Activated T-helper 1 cell treated with anti-CD3 and anti-CD28 coated beads, Interleukin-2, amount 50 U/mL, for 16 hours (primary cell): ENCODE measurements around the gene PSMC3.

Experiments
- DNase-seq, 2 donors: peaks; one replicate each; pipeline ENCODE4 v3.0.0-alpha.2; 2020; ENCODE audit warnings: low read depth in 1 of 2, low spot score in 1 of 2

Gene PSMC3

GRCh38 chr11:47426062-47426956 is at the start of gene PSMC3:
Gene PSMC3 (minus strand): TSS chr11:47426439. CDS start chr11:47426279, 160 bp downstream.
- DNase-seq, result peak; percentile 97 to 98

- no peak for DNase-seq
These were observed 44.4 kb upstream of the PSMC3 start for GRCh38 chr11:47470671-47471070.

- DNase-seq, result no peak
These were observed 43.3 kb upstream of the PSMC3 start for GRCh38 chr11:47469361-47470179.

- no peak for DNase-seq
These were observed 42.5 kb upstream of the PSMC3 start for GRCh38 chr11:47468598-47469214.

GRCh38 chr11:47467357-47467756 is 41.1 kb upstream of the PSMC3 start:
- no peak for DNase-seq

GRCh38 chr11:47466701-47467250 is 40.5 kb upstream of the PSMC3 start:
- no peak for DNase-seq

- DNase-seq, result no peak
These were observed 40.0 kb upstream of the PSMC3 start for GRCh38 chr11:47466201-47466600.

GRCh38 chr11:47464483-47464882 is 38.2 kb upstream of the PSMC3 start:
- DNase-seq, result no peak

GRCh38 chr11:47461876-47462275 is 35.6 kb upstream of the PSMC3 start:
- no peak for DNase-seq

- no peak for DNase-seq
These were observed 34.5 kb upstream of the PSMC3 start for GRCh38 chr11:47460571-47461235.

- peak; percentile 9 to 26 for DNase-seq
These were observed 28.0 kb upstream of the PSMC3 start for GRCh38 chr11:47454258-47454671.

- no peak for DNase-seq
These were observed 27.1 kb upstream of the PSMC3 start for GRCh38 chr11:47453365-47453764.

GRCh38 chr11:47451990-47452389 is 25.8 kb upstream of the PSMC3 start:
- DNase-seq, result no peak

- no peak for DNase-seq
These were observed 25.2 kb upstream of the PSMC3 start for GRCh38 chr11:47451436-47451835.

- DNase-seq, result no peak
These were observed 23.3 kb upstream of the PSMC3 start for GRCh38 chr11:47449541-47449940.

- no peak for DNase-seq
These were observed 22.6 kb upstream of the PSMC3 start, which contains the start of gene RAPSN for GRCh38 chr11:47448566-47449427. Gene RAPSN (minus strand): TSS chr11:47449136. CDS start chr11:47448964, 172 bp downstream.

- no peak for DNase-seq
These were observed 21.7 kb upstream of the PSMC3 start for GRCh38 chr11:47447906-47448305.

- no peak for DNase-seq
These were observed 20.6 kb upstream of the PSMC3 start for GRCh38 chr11:47446833-47447232.

GRCh38 chr11:47445840-47446239 is 19.6 kb upstream of the PSMC3 start:
- no peak for DNase-seq

- DNase-seq, result no peak
These were observed 17.6 kb upstream of the PSMC3 start for GRCh38 chr11:47443817-47444216.
